T-helper 2 cell (primary cell): ENCODE results near the gene ACAT1.
A peak's percentile ranks its signal among the peaks of the same experiment; 100 is the strongest.
"Not testable (repeated sequence)": the region's sequence is repeated elsewhere in the genome, so short reads cannot be mapped to it uniquely, and the experiment has no call there.

ENCODE experiments used
- DNase-seq, 5 experiments: peaks; one replicate each; pipeline versions ENCODE4 v3.0.0 to v3.0.0-alpha.2; 2012 to 2022

The ACAT1 gene

DNA sequence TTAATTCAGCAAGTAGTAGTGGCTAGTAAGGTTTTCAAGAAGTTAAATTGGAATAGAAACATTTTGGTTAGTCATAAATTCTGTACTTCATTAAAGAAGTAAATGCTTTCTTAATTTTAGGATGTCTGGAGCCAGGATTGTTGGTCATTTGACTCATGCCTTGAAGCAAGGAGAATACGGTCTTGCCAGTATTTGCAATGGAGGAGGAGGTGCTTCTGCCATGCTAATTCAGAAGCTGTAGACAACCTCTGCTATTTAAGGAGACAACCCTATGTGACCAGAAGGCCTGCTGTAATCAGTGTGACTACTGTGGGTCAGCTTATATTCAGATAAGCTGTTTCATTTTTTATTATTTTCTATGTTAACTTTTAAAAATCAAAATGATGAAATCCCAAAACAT is 25.8 kb downstream of the ACAT1 start:
- no peak for DNase-seq

DNA sequence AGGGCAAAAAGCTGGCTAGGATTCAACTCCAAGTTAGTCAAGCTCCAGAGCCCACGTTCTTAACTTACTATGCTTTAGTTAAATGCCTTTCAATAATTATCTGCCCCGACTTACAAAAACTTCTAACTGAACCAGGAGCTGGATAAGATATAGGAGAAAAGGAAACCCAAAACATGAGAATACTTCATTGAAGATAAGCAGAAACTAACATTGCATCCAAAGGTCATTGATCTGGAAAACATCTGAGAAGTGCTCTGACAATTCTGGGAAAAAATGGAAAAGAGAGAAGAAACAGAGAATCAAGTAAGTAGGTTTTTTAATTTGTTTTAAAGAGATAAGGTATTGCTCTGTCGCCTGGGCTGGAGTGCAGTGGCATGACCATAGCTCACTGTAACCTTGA is 27.2 kb downstream of the ACAT1 start:
- DNase-seq: no peak

DNA sequence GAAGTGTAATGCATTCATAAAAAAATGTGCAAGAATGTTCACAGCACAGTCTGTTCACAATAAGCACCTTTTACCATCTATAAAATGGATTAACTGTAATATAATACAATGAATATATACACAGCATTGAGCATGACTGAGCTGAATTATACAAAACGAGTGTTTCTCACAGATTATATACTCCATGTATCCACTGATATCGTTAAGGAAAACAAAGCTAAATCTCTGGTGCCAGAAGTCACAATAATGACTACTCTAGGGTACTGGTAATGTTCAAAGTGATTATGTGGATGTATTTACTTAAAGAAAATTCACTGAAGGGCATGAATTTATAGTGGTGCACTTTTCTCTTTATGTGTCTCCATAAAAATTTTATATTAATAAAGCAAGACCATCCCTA is 33.2 kb downstream of the ACAT1 start:
- DNase-seq: no peak

DNA sequence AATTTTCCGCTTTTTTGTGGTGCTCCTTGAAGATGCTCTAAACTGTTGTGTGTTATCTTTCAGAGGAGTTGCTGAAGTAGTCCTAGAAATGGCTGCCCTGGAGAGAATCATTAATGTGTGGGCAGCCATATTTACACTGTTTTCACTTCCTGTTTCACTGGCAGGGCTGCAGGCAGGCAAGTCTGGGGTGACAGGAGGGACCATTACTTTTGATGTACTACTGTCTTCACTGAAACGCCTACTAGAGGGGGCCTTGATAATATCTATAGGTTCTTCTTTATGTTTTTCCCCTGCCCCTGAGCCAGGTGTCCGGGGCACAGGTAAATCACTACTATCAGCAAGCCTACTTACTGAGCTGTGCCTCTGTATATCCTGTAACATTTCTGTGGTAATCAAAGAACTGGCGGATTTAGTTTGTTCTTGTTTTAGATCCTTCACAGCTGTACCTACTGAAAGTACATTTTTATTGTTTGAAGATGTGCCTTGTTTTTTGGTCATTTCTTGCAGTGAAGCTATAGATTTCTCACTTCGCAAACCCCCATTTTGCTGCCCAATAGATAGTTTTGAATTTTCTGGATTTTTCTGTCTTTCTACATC is 39.7 kb downstream of the ACAT1 start:
- peak in 1 of 5 experiments; percentile 34 for DNase-seq

DNA sequence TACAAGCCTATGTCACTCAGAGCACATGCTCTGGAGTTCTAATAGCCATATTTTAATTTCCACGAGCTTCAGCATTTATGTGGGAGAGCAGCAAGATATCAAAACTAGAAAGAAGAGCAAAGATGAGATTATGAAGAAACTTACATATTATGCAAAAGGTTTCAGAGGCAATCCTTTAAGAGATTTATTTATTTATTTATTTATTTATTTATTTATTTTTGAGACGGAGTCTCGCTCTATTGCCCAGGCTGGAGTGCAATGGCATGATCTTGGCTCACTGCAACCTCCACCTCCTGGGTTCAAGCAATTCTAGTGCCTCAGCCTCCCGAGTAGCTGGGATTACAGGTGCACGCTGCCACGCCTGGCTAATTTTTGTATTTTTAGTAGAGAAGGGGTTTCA is 41.5 kb downstream of the ACAT1 start:
- DNase-seq: not testable (repeated sequence)

DNA sequence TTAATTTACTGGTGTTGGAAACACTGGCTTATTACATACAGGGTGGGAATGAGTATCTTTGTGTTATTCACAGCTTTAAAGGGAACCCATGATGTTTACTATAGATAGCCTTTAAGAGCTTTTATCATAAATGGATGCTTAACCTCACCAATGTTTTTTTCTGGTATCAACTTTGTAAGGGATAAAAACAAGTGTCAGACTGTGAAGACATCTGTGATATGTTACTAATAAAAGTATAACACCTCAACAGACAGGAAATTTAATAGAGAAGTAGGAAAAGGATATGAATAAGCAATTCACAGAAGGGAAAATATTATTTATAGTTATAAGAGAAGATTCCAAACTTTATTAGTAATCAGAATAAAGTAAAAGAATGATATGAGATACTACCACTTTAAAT is 46.3 kb downstream of the ACAT1 start:
- DNase-seq: no peak

DNA sequence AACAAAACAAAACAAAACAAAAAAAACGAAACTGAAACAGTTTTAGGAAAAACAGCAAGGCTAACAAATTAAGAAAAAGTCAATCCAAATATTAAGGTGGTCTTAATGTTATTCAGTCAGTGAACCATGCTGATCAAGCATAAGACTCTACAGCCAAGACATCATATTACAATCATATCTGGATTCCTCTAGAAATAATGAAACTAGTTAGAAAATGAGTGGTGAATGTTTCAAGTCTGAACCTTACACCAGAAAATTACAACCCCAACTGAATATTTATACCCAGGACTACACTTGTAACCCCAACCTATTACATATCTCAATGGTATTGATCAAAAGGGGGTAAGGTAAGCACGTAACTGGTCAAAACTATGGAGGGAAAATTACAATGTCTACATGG is 48.8 kb downstream of the ACAT1 start:
- peak in 1 of 5 experiments; percentile 26 for DNase-seq

DNA sequence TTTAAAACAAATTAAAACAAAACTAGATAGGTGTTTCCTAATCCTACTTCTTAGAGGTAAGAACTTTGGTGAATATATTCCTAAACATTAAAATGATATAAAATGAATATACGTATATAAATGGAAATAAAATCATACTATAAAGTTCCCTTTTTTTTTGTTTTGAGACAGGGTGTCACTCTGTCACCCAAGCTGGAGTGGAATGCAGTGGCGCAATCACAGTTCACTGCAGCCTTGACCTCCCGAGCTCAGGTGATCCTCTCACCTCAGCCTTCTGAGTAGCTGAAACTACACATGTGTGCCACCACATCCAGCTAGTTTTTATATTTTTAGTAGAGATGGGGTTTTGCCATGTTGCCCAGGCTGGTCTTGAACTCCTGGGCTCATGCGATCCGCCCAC is 56.2 kb downstream of the ACAT1 start:
- no peak for DNase-seq

DNA sequence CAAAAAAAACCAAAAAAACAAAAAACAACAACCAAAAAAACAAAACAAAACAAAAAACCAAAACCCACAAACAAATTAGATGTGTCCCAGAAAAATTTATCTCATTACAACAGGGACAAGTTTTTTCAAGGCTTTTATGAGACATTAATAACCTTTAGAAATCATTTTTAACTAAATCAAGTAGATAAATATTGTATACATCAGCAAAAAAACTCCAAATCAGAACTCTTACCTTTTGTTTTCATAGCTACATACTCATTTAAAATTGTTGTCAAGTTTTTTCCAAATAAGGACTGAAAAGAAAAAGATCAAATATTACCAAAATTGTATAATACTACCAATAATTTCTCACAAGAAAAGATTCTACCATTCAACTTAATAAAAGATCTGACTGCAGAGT is 72.4 kb downstream of the ACAT1 start:
- no peak for DNase-seq

DNA sequence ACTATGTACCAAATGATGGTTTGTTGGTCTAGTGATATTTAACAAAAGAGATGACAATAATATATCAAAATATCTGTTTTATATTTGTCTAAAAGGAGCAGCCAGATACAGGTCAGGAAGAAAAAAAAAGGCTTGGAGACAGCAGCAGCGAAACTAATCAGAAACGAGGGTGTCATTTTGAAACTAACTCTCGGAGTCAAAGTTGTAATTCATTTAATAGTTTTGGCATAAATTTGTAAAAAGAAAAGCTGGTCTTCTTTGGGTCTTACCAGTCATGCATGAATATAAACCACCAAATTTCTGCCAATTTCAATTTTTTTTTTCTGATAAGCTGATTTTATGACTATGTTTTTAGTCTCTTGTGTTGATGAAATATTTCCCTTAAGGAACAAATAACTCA is 75.5 kb downstream of the ACAT1 start:
- peak in 1 of 5 experiments; percentile 55 for DNase-seq
